ENCODE results near the gene TMIGD2. TPM values are rescaled to one million over a fixed set of nuclear protein-coding genes. Genes with fewer than 3 reads are reported as not detected.
"Not testable (repeated sequence)": the region's sequence is repeated elsewhere in the genome, so short reads cannot be mapped to it uniquely, and the experiment has no call there.

TMIGD2 gene
- not detected in 2 replicates for total RNA-seq (2014; rRNA removed; shearing (Covaris generic))

GRCh38 chr19:4302243-4302640, at the start of gene TMIGD2:
Gene TMIGD2 (minus strand): TSS chr19:4302389. CDS start chr19:4302385, 4 bp downstream.
- in situ Hi-C loops (cut with HindIII; ENCODE audit: low sequenced_read_pairs): no loop called here
- DNase-seq (ENCODE audit: low spot score): no peak

- in situ Hi-C loops (cut with HindIII; ENCODE audit: low sequenced_read_pairs): no loop called here
These were observed 48.5 kb upstream of the TMIGD2 start for GRCh38 chr19:4350726-4351125.

GRCh38 chr19:4350111-4350510, 47.9 kb upstream of the TMIGD2 start:
- no peak for DNase-seq (ENCODE audit: low spot score)
- in situ Hi-C loops (cut with HindIII; ENCODE audit: low sequenced_read_pairs): no loop called here

More at GRCh38 chr19:4350726-4351125, 48.5 kb upstream of the TMIGD2 start:
- no peak for DNase-seq (ENCODE audit: low spot score)

GRCh38 chr19:4349225-4349624, 47.0 kb upstream of the TMIGD2 start:
- in situ Hi-C loops (cut with HindIII; ENCODE audit: low sequenced_read_pairs); DNase-seq (ENCODE audit: low spot score): not testable (repeated sequence)

GRCh38 chr19:4347521-4347920, 45.3 kb upstream of the TMIGD2 start:
- in situ Hi-C loops (cut with HindIII; ENCODE audit: low sequenced_read_pairs): no loop called here
- no peak for DNase-seq (ENCODE audit: low spot score)

GRCh38 chr19:4346020-4346383, 43.8 kb upstream of the TMIGD2 start:
- DNase-seq (ENCODE audit: low spot score): no peak
- in situ Hi-C loops (cut with HindIII; ENCODE audit: low sequenced_read_pairs): no loop called here

GRCh38 chr19:4345342-4346019, 43.3 kb upstream of the TMIGD2 start:
- in situ Hi-C loops (cut with HindIII; ENCODE audit: low sequenced_read_pairs): no loop called here

GRCh38 chr19:4343370-4344307, 41.5 kb upstream of the TMIGD2 start, which contains the start of gene MPND:
Gene MPND (plus strand): TSS chr19:4343562. CDS start chr19:4343594, 32 bp downstream.
- in situ Hi-C loops (cut with HindIII; ENCODE audit: low sequenced_read_pairs): no loop called here

More at GRCh38 chr19:4345342-4346019, 43.3 kb upstream of the TMIGD2 start:
- no peak for DNase-seq (ENCODE audit: low spot score)

GRCh38 chr19:4342615-4343369, 40.6 kb upstream of the TMIGD2 start:
- in situ Hi-C loops (cut with HindIII; ENCODE audit: low sequenced_read_pairs): no loop called here
- DNase-seq (ENCODE audit: low spot score): peak; percentile 100

More at GRCh38 chr19:4343370-4344307, 41.5 kb upstream of the TMIGD2 start, which contains the start of gene MPND:
- DNase-seq (ENCODE audit: low spot score): peak; percentile 90

- in situ Hi-C loops (cut with HindIII; ENCODE audit: low sequenced_read_pairs): no loop called here
- no peak for DNase-seq (ENCODE audit: low spot score)
These were observed 40.1 kb upstream of the TMIGD2 start for GRCh38 chr19:4342314-4342614.

- in situ Hi-C loops (cut with HindIII; ENCODE audit: low sequenced_read_pairs): no loop called here
- no peak for DNase-seq (ENCODE audit: low spot score)
These were observed 36.5 kb upstream of the TMIGD2 start, which contains the start of gene STAP2 for GRCh38 chr19:4338441-4339355. Gene STAP2 (minus strand): TSS chr19:4338827. CDS start chr19:4338753, 74 bp downstream.

- DNase-seq (ENCODE audit: low spot score): no peak
- in situ Hi-C loops (cut with HindIII; ENCODE audit: low sequenced_read_pairs): no loop called here
These were observed 35.8 kb upstream of the TMIGD2 start for GRCh38 chr19:4337906-4338440.

- in situ Hi-C loops (cut with HindIII; ENCODE audit: low sequenced_read_pairs): no loop called here
- DNase-seq (ENCODE audit: low spot score): no peak
These were observed 32.9 kb upstream of the TMIGD2 start for GRCh38 chr19:4334929-4335570.

GRCh38 chr19:4329858-4330257, 27.7 kb upstream of the TMIGD2 start:
- in situ Hi-C loops (cut with HindIII; ENCODE audit: low sequenced_read_pairs): no loop called here
- DNase-seq (ENCODE audit: low spot score): no peak

GRCh38 chr19:4328991-4329681, 26.9 kb upstream of the TMIGD2 start:
- peak; percentile 22 for DNase-seq (ENCODE audit: low spot score)
- in situ Hi-C loops (cut with HindIII; ENCODE audit: low sequenced_read_pairs): not testable (repeated sequence)

GRCh38 chr19:4328243-4328990, 26.2 kb upstream of the TMIGD2 start:
- DNase-seq (ENCODE audit: low spot score): peak; percentile 99
- in situ Hi-C loops (cut with HindIII; ENCODE audit: low sequenced_read_pairs): no loop called here

- no peak for DNase-seq (ENCODE audit: low spot score)
- in situ Hi-C loops (cut with HindIII; ENCODE audit: low sequenced_read_pairs): no loop called here
These were observed 25.7 kb upstream of the TMIGD2 start for GRCh38 chr19:4327877-4328242.

Measured in G401 (cell line).